Colonic mucosa (tissue), 4 donors: ENCODE data around the gene RGS18. TPM values are rescaled to one million over a fixed set of nuclear protein-coding genes. Genes with fewer than 3 reads are reported as not detected.

ENCODE experiments used
- DNase-seq: peaks from one replicate; pipeline ENCODE4 v3.0.0-alpha.2; 2020
- H3K27ac ChIP-seq: fragments of 200-600 bp; one replicate; pipeline ENCODE4 v1.8.0; 2021
- H3K27me3 ChIP-seq: fragments of 200-600 bp; one replicate; pipeline ENCODE4 v1.8.0; 2021
- H3K36me3 ChIP-seq: fragments of 200-600 bp; one replicate; pipeline ENCODE4 v1.8.0; 2021
- H3K4me1 ChIP-seq: fragments of 200-600 bp; one replicate; pipeline ENCODE4 v1.8.0; 2021; ENCODE audit warnings: mild to moderate bottlenecking
- H3K4me3 ChIP-seq: fragments of 200-600 bp; one replicate; pipeline ENCODE4 v1.8.0; 2021
- H3K9ac ChIP-seq, 2 donors: one replicate each; pipeline ENCODE4 v1.7.0; 2013; ENCODE audit warnings: control low read depth in 2 of 2, low read depth in 2 of 2, low read length in 2 of 2
- H3K9me3 ChIP-seq: fragments of 200-600 bp; one replicate; pipeline ENCODE4 v1.8.0; 2021
- intact Hi-C: fragments of 100-400 bp; cut with DNase I; formaldehyde crosslinking; loops from one replicate; pipeline ENCODE4 v1.14.1; 2022
- total RNA-seq, 2 donors: library from RNA; stranded (reverse); fragmentation: NEBNext Ultra II Directional in 1 of 2; extraction: Animal tissue kit (Norgen Biotek cat#: 25700) in 1 of 2; gene quantifications; one replicate each; pipeline ENCODE4 v1.2.1, GENCODE V29; 2021
- TF ChIP-seq, protein P1 (sequence below): fragments of 200-600 bp; IDR thresholded peaks from one replicate; pipeline ENCODE4 v1.8.0; 2022; ENCODE audit warnings: antibody characterized with exemption, mild to moderate bottlenecking
- donor health status: healthy.
- donor health status: DM: no; HTN: no; CAD: no.
- donor health status: DM: no; HTN: no; CAD: no.

Gene RGS18, protein sequence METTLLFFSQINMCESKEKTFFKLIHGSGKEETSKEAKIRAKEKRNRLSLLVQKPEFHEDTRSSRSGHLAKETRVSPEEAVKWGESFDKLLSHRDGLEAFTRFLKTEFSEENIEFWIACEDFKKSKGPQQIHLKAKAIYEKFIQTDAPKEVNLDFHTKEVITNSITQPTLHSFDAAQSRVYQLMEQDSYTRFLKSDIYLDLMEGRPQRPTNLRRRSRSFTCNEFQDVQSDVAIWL
- 1 to 10 TPM in 1 of 2 donors, under 1 TPM in 1; 0.42 to 2.1 TPM for total RNA-seq

DNA sequence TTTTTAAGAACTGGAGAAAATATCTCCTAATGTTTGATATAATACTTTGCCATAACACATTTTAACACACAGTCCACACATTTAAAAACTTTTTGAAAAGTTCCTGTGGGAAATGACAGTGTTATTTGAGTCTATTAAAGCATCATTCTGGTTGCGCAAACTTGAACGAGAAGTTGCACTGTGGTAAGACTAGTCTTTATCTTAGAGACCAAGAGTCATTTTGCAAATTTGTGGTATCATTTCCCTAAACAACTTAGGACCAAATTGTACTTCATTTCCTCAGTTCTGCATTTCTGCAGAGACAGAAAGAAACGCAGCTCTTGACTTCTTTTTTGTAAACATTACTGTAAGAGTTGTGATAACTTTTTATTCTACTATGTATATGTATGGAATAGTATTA, at the start of gene RGS18:
Gene RGS18, plus strand, starts transcription at position 282 of the 400 bp plus-strand sequence. CDS start 176 bp downstream, outside the sequence.
- Histone ChIP-seq H3K36me3 (no peaks in the 10 kb centered on the region), H3K4me3 (no peak within 1 kb of the TSS), H3K9ac (no peak within 1 kb of the TSS), H3K27me3 (no peaks in the 10 kb centered on the region), H3K9me3 (no peaks in the 10 kb centered on the region), H3K4me1 (no peaks in the 10 kb centered on the region), H3K27ac (peak within 1 kb of the TSS; percentile 41)
- DNase-seq = no peak
- intact Hi-C loops = no loop called here
- TF ChIP-seq, protein P1, sequence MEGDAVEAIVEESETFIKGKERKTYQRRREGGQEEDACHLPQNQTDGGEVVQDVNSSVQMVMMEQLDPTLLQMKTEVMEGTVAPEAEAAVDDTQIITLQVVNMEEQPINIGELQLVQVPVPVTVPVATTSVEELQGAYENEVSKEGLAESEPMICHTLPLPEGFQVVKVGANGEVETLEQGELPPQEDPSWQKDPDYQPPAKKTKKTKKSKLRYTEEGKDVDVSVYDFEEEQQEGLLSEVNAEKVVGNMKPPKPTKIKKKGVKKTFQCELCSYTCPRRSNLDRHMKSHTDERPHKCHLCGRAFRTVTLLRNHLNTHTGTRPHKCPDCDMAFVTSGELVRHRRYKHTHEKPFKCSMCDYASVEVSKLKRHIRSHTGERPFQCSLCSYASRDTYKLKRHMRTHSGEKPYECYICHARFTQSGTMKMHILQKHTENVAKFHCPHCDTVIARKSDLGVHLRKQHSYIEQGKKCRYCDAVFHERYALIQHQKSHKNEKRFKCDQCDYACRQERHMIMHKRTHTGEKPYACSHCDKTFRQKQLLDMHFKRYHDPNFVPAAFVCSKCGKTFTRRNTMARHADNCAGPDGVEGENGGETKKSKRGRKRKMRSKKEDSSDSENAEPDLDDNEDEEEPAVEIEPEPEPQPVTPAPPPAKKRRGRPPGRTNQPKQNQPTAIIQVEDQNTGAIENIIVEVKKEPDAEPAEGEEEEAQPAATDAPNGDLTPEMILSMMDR = no peak

DNA sequence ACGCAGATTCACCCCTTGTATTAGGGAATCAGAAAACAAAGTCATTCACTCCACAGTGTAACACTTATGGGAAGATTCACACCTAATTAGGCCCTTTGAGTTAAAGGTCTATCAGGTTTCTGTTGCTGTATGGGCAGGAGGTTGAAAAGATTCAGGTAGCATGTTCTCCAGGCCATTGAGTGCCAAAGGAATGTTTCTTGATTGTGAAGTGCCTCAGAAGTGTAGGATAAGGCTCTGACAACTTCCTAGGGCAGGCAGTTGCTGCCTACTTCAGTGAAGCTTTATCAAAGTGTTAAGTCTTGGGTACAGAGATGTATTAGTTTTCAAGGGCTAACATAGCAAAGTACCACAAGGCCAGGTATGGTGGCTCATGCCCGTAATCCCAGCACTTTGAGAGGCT, 48.7 kb upstream of the RGS18 start:
- intact Hi-C loops = no loop called here

DNA sequence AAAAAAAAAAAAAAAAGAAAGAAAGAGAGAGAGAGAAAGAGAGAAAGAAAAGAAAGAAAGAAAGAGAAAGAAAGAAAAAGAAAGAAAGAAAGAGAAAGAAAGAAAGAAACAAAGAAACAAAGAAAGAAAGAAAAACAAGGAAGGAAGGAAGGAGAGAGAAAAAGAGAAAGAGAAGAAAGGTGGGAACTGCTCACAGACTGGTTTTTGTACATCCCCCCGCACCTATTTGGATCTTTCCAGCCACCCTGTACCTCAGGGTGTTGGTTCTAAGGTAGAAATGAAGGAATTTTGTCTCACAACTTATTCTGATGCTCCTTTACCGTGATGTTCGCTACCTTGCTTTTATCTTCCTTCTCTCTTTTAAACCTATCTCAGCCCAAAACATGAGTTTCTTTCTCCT, 43.3 kb upstream of the RGS18 start:
- no peaks in the 10 kb centered on the region for H3K9me3 ChIP-seq
- H3K36me3 ChIP-seq = no peaks in the 10 kb centered on the region
- H3K4me1 ChIP-seq = no peaks in the 10 kb centered on the region
- intact Hi-C loops = no loop called here
- no peak overlapping the region for H3K9ac ChIP-seq
- no peak for DNase-seq
- TF ChIP-seq, protein P1 = no peak
- H3K4me3 ChIP-seq = no peak overlapping the region
- H3K27me3 ChIP-seq = no peaks in the 10 kb centered on the region
- H3K27ac ChIP-seq = no peak overlapping the region

More for the DNA sequence above, 48.7 kb upstream of the RGS18 start:
- no peak for DNase-seq
- no peaks in the 10 kb centered on the region for H3K4me1 ChIP-seq
- H3K27ac ChIP-seq = no peak overlapping the region
- no peaks in the 10 kb centered on the region for H3K9me3 ChIP-seq
- H3K36me3 ChIP-seq = no peaks in the 10 kb centered on the region
- H3K4me3 ChIP-seq = no peak overlapping the region
- TF ChIP-seq, protein P1 = no peak
- no peaks in the 10 kb centered on the region for H3K27me3 ChIP-seq
- H3K9ac ChIP-seq = no peak overlapping the region

DNA sequence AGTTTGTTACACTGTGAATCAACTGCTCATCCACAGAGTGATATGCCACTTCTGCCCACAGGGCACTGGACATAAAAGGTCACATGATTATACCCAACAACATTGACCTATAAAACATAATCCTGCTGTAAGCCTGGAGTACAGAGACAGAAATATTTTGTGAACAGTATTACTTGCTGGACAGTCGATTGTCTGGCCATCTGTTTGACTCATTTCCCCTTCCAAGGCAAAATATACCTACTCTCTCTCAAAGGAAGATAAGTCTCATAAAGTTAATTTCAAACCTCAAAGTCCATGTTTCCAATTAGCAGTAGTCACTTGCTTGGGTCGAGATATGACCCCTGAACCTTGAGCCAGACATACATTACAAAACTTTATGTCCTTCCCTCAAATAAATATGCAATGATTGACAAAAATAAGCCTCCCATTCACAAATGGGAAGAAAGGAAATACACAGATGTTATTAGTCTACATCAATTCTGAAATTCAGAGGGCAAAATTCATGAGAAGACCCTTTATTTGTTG, 39.3 kb upstream of the RGS18 start:
- Histone ChIP-seq H3K27ac (no peak overlapping the region), H3K4me3 (no peak overlapping the region), H3K4me1 (no peaks in the 10 kb centered on the region), H3K36me3 (no peaks in the 10 kb centered on the region), H3K9me3 (no peaks in the 10 kb centered on the region), H3K9ac (no peak overlapping the region), H3K27me3 (no peaks in the 10 kb centered on the region)
- TF ChIP-seq, protein P1 = no peak
- DNase-seq = no peak
- intact Hi-C loops = no loop called here

DNA sequence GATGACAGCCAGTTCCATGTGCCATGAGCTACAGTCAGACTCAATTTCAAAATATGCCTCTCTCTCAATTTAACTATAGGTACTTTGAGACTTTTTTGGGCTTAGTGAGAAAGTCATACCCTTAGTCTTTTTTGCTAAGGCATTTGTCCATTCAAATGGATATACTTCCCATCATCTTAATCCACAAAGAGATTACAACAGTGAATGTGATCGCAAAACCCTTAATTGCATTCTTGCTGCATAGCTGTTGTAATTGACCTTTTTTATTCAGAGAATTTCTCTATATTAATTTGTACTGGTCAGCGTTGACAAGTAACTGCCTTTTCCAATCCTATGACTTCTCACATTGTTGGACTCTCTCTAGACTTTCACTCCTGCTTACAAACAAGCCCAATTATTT, 38.6 kb upstream of the RGS18 start:
- intact Hi-C loops = no loop called here
- H3K4me3 ChIP-seq = no peak overlapping the region
- no peaks in the 10 kb centered on the region for H3K27me3 ChIP-seq
- no peaks in the 10 kb centered on the region for H3K4me1 ChIP-seq
- TF ChIP-seq, protein P1 = no peak
- no peak for DNase-seq
- no peaks in the 10 kb centered on the region for H3K36me3 ChIP-seq
- no peak overlapping the region for H3K27ac ChIP-seq
- no peaks in the 10 kb centered on the region for H3K9me3 ChIP-seq
- H3K9ac ChIP-seq = no peak overlapping the region
